Measurements from ENCODE around the gene CTBP1.

Gene CTBP1

DNA sequence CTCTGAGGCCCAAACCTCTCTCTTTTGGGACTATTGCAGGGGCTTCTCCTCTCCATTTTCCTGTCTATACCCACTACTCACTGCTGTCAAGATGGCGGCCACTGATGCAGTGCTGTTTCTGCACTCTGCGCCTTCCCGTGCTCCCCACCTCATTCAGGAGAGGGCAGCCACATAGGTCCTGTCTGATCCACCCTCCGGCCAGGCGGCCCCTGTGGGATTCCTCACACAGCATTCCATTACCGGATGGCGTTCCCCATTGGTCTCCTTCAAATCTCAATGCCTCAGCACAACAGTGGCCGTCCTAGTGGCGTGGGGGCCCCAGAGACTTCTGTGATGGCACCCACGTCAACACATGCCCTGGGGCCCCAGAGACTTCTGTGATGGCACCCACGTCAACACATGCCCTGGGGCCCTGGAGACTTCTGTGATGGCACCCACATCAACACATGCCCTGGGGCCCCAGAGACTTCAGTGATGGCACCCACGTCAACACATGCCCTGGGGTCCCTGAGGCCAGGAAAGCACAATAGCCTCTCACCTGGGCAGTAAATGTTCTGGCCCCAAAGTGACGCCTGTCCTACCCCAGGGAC lies 83.9 kb downstream of the CTBP1 start:
- Mint-ChIP-seq H3K36me3 (ENCODE audit: low read depth) (no peaks in the 10 kb centered on the region), H3K27me3 (ENCODE audit: low read depth) (peaks cover 19% of the 10 kb centered on the region), H3K27ac (no peak overlapping the region), H3K4me1 (ENCODE audit: low read depth) (peaks cover 15% of the 10 kb centered on the region), H3K9me3 (no peaks in the 10 kb centered on the region), H3K4me3 (no peak overlapping the region)

DNA sequence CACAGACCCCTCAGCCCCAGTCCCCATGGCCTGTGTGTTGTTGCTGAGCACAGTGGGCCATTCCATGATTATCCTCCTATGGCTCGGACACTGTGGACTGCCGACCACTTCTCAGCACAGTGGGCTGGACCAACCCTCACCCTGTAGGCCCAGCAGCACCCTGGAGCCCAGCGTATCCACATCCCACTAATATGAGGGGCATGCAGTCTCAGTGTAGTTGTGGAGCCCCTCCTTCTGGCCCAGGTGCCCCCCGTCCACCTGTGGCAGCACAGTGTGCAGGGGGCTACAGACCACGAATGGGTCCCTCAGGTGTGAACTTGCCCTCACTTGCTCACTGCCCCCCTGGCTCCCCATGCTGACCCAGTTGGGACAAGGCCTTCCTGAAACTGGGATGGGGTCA lies 84.5 kb downstream of the CTBP1 start:
- H3K27ac Mint-ChIP-seq: no peak overlapping the region
- H3K4me1 Mint-ChIP-seq (ENCODE audit: low read depth): peaks cover 15% of the 10 kb centered on the region
- no peak overlapping the region for H3K4me3 Mint-ChIP-seq
- peaks cover 22% of the 10 kb centered on the region for H3K27me3 Mint-ChIP-seq (ENCODE audit: low read depth)
- H3K36me3 Mint-ChIP-seq (ENCODE audit: low read depth): no peaks in the 10 kb centered on the region
- no peaks in the 10 kb centered on the region for H3K9me3 Mint-ChIP-seq

DNA sequence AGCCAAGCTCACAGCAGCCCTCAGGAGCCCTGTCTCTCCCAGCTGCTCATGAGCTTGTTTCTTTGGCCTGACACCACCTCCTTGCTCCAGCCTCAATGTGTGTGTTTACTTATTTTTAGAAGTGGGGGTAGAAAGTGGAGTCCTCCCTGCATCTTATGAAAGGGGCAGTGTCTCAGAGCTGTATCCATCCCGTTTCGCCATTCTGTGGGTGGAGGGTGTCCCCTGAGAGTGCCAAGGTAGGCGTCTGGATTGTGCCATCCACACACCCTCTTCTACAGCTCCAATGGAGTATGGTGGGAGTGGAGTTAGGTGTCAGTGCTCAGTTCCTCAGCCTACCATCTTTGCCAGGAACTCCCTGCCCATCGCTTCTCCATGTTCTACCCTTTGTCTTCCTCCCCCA lies 84.9 kb downstream of the CTBP1 start:
- Mint-ChIP-seq H3K27ac (no peak overlapping the region), H3K27me3 (ENCODE audit: low read depth) (peaks cover 22% of the 10 kb centered on the region), H3K9me3 (no peaks in the 10 kb centered on the region), H3K36me3 (ENCODE audit: low read depth) (no peaks in the 10 kb centered on the region), H3K4me3 (no peak overlapping the region), H3K4me1 (ENCODE audit: low read depth) (peaks cover 15% of the 10 kb centered on the region)
